ENCODE data around the gene DNAJC3.
"Not testable (repeated sequence)": the region's sequence is repeated elsewhere in the genome, so short reads cannot be mapped to it uniquely, and the experiment has no call there.

- TF ChIP-seq CTCF (IDR thresholded peaks at IDR 0.05; ENCODE audit: insufficient read depth, low read length); GABPA (IDR thresholded peaks at IDR 0.05; ENCODE audit: low read depth): not testable (repeated sequence)
Measured at GRCh38 chr13:95712846-95713245, 35.9 kb downstream of the DNAJC3 start.
